Neuronal stem cell (in vitro differentiated cells): ENCODE results near the gene PRKAG1.

Experiments
- DNase-seq: peaks from one replicate; pipeline ENCODE4 v3.0.0-alpha.2; 2013; ENCODE audit warnings: low spot score
- H2AFZ ChIP-seq: one replicate; pipeline ENCODE4 v1.6.1; 2013; ENCODE audit warnings: mild to moderate bottlenecking, low read length, inconsistent platforms
- H2AK5ac ChIP-seq: 2 replicates; pipeline ENCODE4 v1.6.1; 2013; ENCODE audit warnings: low read depth, mild to moderate bottlenecking, inconsistent platforms, low read length, moderate library complexity, mixed read lengths
- H2BK120ac ChIP-seq: 2 replicates; pipeline ENCODE4 v1.6.1; 2013; ENCODE audit warnings: low read depth, mild to moderate bottlenecking, inconsistent platforms, low read length, moderate library complexity, mixed read lengths
- H2BK12ac ChIP-seq: one replicate; pipeline ENCODE4 v1.6.1; 2013; ENCODE audit warnings: low read length, inconsistent platforms
- H2BK15ac ChIP-seq: 2 replicates; pipeline ENCODE4 v1.6.1; 2013; ENCODE audit warnings: mild to moderate bottlenecking, low read length, inconsistent platforms, mixed read lengths
- H2BK5ac ChIP-seq: one replicate; pipeline ENCODE4 v1.6.1; 2013; ENCODE audit warnings: inconsistent platforms, mild to moderate bottlenecking, low read length, moderate library complexity
- H3K14ac ChIP-seq: one replicate; pipeline ENCODE4 v1.6.1; 2013; ENCODE audit warnings: low read length, inconsistent platforms
- H3K18ac ChIP-seq: 2 replicates; pipeline ENCODE4 v1.6.1; 2013; ENCODE audit warnings: low read length, inconsistent platforms
- H3K23ac ChIP-seq: 2 replicates; pipeline ENCODE4 v1.6.1; 2013; ENCODE audit warnings: low read depth, mild to moderate bottlenecking, mixed read lengths, low read length, inconsistent platforms; ENCODE audit not compliant: poor library complexity
- H3K27ac ChIP-seq: replicated peaks from 3 replicates; pipeline ENCODE4 v1.5.1; 2013; ENCODE audit warnings: low read length, inconsistent platforms
- H3K27me3 ChIP-seq, 3 experiments: 2 replicates each; pipeline ENCODE4 v1.6.1; 2013; ENCODE audit warnings: low read length in 3 of 3, mild to moderate bottlenecking in 2 of 3, inconsistent platforms in 1 of 3, low read depth in 1 of 3, mixed read lengths in 1 of 3, moderate library complexity in 1 of 3; ENCODE audit not compliant: control insufficient read depth in 3 of 3, insufficient read depth in 3 of 3
- H3K36me3 ChIP-seq, 2 donors: replicated peaks in 1 of 2; 2 replicates each; pipeline ENCODE4 v1.6.1; 2013; ENCODE audit warnings: low read length in 2 of 2; ENCODE audit not compliant: control insufficient read depth in 2 of 2, insufficient read depth in 2 of 2
- H3K4ac ChIP-seq: 2 replicates; pipeline ENCODE4 v1.6.1; 2013; ENCODE audit warnings: inconsistent platforms, mild to moderate bottlenecking, low read length, moderate library complexity
- H3K4me1 ChIP-seq, 2 donors: 1 replicate in 1 of 2; 2 replicates in 1 of 2; pipeline ENCODE4 v1.6.1; 2013; ENCODE audit warnings: low read length in 2 of 2, low read depth in 1 of 2; ENCODE audit not compliant: control insufficient read depth in 2 of 2, insufficient read depth in 1 of 2
- H3K4me2 ChIP-seq: one replicate; pipeline ENCODE4 v1.6.1; 2013; ENCODE audit warnings: mild to moderate bottlenecking, low read length, inconsistent platforms; ENCODE audit not compliant: insufficient read depth, poor library complexity, severe bottlenecking
- H3K4me3 ChIP-seq, 2 donors: 2 replicates each; pipeline ENCODE4 v1.5.1; 2013; ENCODE audit warnings: low read length in 2 of 2, mild to moderate bottlenecking in 2 of 2, inconsistent platforms in 1 of 2, moderate library complexity in 1 of 2
- H3K79me1 ChIP-seq: one replicate; pipeline ENCODE4 v1.6.1; 2013; ENCODE audit warnings: low read depth, mild to moderate bottlenecking, inconsistent platforms, low read length, moderate library complexity
- H3K9ac ChIP-seq: one replicate; pipeline ENCODE4 v1.6.1; 2013; ENCODE audit warnings: mild to moderate bottlenecking, low read depth, low read length, inconsistent platforms; ENCODE audit not compliant: poor library complexity
- H3K9me3 ChIP-seq, 2 donors: replicated peaks in 1 of 2; 2 replicates each; pipeline versions ENCODE3 to v1.6.1; 2013; ENCODE audit warnings: low read length in 2 of 2, mild to moderate bottlenecking in 2 of 2, inconsistent platforms in 1 of 2, low read depth in 1 of 2, mixed read lengths in 1 of 2, moderate library complexity in 1 of 2; ENCODE audit not compliant: control insufficient read depth in 2 of 2, insufficient read depth in 1 of 2
- H4K8ac ChIP-seq: one replicate; pipeline ENCODE4 v1.6.1; 2013; ENCODE audit warnings: low read depth, mild to moderate bottlenecking, inconsistent platforms, low read length, moderate library complexity
- H4K91ac ChIP-seq: one replicate; pipeline ENCODE4 v1.6.1; 2013; ENCODE audit warnings: low read length, low read depth, mild to moderate bottlenecking, inconsistent platforms; ENCODE audit not compliant: poor library complexity
- WGBS, 2 donors: extraction: QIAGEN DNeasy Blood & Tissue Kit; methylation state at CpG; one replicate each; pipeline ENCODE4 v1.1.7; 2013; ENCODE audit warnings: missing lambda C conversion rate in 2 of 2, mixed read lengths in 1 of 2; ENCODE audit not compliant: insufficient read length in 2 of 2, insufficient replicate concordance in 1 of 2; ENCODE audit errors: extremely low coverage in 2 of 2; 5-methylcytosine and 5-hydroxymethylcytosine counted together

PRKAG1 gene

DNA sequence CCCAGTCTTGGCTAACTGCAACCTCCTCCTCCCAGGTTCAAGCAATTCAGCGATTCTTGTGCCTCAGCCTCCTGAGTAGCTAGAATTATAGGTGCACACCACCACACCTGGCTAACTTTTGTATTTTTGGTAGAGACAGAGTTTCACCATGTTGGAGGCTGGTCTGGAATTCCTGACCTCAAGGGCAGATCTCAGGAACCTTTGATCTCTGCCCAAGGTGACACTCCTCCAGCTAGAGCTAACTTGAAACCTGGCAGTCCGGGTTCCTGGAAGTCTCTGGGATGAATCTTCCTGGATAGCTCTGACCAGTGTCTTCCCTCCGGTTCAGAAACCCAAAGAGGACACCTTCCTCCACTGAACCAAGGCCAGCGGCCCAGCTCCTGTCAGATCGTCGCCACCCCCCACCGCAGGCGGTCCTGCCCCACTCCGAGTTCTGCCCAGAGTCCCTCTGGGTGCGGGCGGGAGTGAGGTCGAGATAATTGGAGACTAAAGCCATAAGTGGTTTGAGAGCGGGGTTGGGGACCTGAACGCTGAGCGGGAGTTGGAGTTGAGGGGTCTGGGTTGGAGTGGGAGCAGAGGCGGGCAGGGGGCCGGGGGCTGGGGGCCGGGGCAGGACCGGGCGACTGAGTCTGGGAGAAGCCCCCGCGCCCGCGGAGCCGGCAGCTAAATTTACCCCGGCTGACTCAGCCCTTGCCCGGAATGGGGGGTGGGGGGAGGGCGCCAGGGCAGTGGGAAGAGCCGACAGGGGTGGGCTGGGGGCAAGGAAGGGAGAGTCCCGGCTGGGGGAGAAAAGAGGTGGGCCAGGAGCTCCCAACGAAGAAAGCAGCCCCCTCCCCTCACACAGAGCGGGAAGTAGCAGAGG lies 24.1 kb downstream of the PRKAG1 start:
- H3K27me3 ChIP-seq: peaks cover 50 to 87% (median 59%) of the 10 kb centered on the region in 3 experiments
- H3K36me3 ChIP-seq: no peaks in the 10 kb centered on the region
- H2BK15ac ChIP-seq: no peak overlapping the region
- no peak overlapping the region for H3K4ac ChIP-seq
- H3K9me3 ChIP-seq: no peaks in the 10 kb centered on the region
- peaks cover 4 to 14% of the 10 kb centered on the region in 2 donors for H3K4me1 ChIP-seq
- H2BK12ac ChIP-seq: no peak overlapping the region
- no peak overlapping the region for H2BK120ac ChIP-seq
- H3K4me2 ChIP-seq: no peak overlapping the region
- no peak overlapping the region for H3K4me3 ChIP-seq
- no peak for DNase-seq
- no peak overlapping the region for H2AK5ac ChIP-seq
- H3K18ac ChIP-seq: no peak overlapping the region
- no peaks in the 10 kb centered on the region for H3K79me1 ChIP-seq
- no peak overlapping the region for H2BK5ac ChIP-seq
- no peak overlapping the region for H4K8ac ChIP-seq
- no peak overlapping the region for H2AFZ ChIP-seq
- H3K27ac ChIP-seq: no peak overlapping the region
- no peak overlapping the region for H3K23ac ChIP-seq
- WGBS, 2 donors: no CpG with 5 or more reads among the region's 32 CpGs
- no peak overlapping the region for H4K91ac ChIP-seq
- H3K14ac ChIP-seq: no peak overlapping the region
- H3K9ac ChIP-seq: no peak overlapping the region

- H2BK15ac ChIP-seq: no peak overlapping the region
- H3K9me3 ChIP-seq: no peaks in the 10 kb centered on the region
- no peaks in the 10 kb centered on the region for H3K79me1 ChIP-seq
- no peak overlapping the region for H2BK5ac ChIP-seq
- H3K18ac ChIP-seq: no peak overlapping the region
- H3K23ac ChIP-seq: no peak overlapping the region
- no peak overlapping the region for H3K14ac ChIP-seq
- H2BK12ac ChIP-seq: no peak overlapping the region
- no peak overlapping the region for H4K91ac ChIP-seq
- no peak overlapping the region for H2AFZ ChIP-seq
- no peak overlapping the region for H3K4ac ChIP-seq
- H2BK120ac ChIP-seq: no peak overlapping the region
- no peak overlapping the region for H4K8ac ChIP-seq
- H3K4me3 ChIP-seq: no peak overlapping the region
- WGBS, 2 donors: no CpG with 5 or more reads among the region's 3 CpGs
- H3K27ac ChIP-seq: no peak overlapping the region
- no peak overlapping the region for H3K9ac ChIP-seq
- no peaks in the 10 kb centered on the region for H3K36me3 ChIP-seq
- peaks cover 49 to 87% (median 63%) of the 10 kb centered on the region in 3 experiments for H3K27me3 ChIP-seq
- H3K4me2 ChIP-seq: no peak overlapping the region
- peaks cover 2 to 12% of the 10 kb centered on the region in 2 donors for H3K4me1 ChIP-seq
- DNase-seq: no peak
- no peak overlapping the region for H2AK5ac ChIP-seq
Measured at GRCh38 chr12:48993787-48994186, 24.8 kb downstream of the PRKAG1 start.

- Histone ChIP-seq H3K4me3 (no peak overlapping the region), H4K8ac (no peak overlapping the region), H3K9me3 (no peaks in the 10 kb centered on the region), H3K18ac (no peak overlapping the region), H3K4me2 (no peak overlapping the region), H3K79me1 (no peaks in the 10 kb centered on the region), H2BK15ac (no peak overlapping the region), H3K27me3 (peaks cover 31 to 77% (median 62%) of the 10 kb centered on the region in 3 experiments), H2BK5ac (no peak overlapping the region), H3K4ac (no peak overlapping the region), H3K4me1 (peaks cover 7 to 14% of the 10 kb centered on the region in 2 donors), H3K36me3 (no peaks in the 10 kb centered on the region), H3K27ac (no peak overlapping the region), H2AK5ac (no peak overlapping the region), H2BK120ac (no peak overlapping the region), H2BK12ac (no peak overlapping the region), H3K14ac (no peak overlapping the region), H3K9ac (no peak overlapping the region), H4K91ac (no peak overlapping the region), H3K23ac (no peak overlapping the region), H2AFZ (no peak overlapping the region)
- WGBS, 2 donors: no CpG with 5 or more reads among the region's 8 CpGs
- DNase-seq: no peak
Measured at GRCh38 chr12:48991247-48992050, 27.1 kb downstream of the PRKAG1 start.

GRCh38 chr12:48990552-48990951 lies 28.0 kb downstream of the PRKAG1 start:
- H2BK12ac ChIP-seq: no peak overlapping the region
- H3K4me3 ChIP-seq: no peak overlapping the region
- H2BK5ac ChIP-seq: no peak overlapping the region
- H3K9ac ChIP-seq: no peak overlapping the region
- H3K4ac ChIP-seq: no peak overlapping the region
- H3K23ac ChIP-seq: no peak overlapping the region
- no peak overlapping the region for H3K14ac ChIP-seq
- H3K36me3 ChIP-seq: no peaks in the 10 kb centered on the region
- no peak overlapping the region for H3K18ac ChIP-seq
- no peaks in the 10 kb centered on the region for H3K9me3 ChIP-seq
- H2BK15ac ChIP-seq: no peak overlapping the region
- no peaks in the 10 kb centered on the region for H3K79me1 ChIP-seq
- H2AFZ ChIP-seq: no peak overlapping the region
- H3K4me1 ChIP-seq: peaks cover 15% of the 10 kb centered on the region in 2 donors
- no peak overlapping the region for H2AK5ac ChIP-seq
- H3K27ac ChIP-seq: no peak overlapping the region
- H4K91ac ChIP-seq: no peak overlapping the region
- no peak for DNase-seq
- no peak overlapping the region for H3K4me2 ChIP-seq
- peaks cover 28 to 77% (median 62%) of the 10 kb centered on the region in 3 experiments for H3K27me3 ChIP-seq
- no peak overlapping the region for H4K8ac ChIP-seq
- no peak overlapping the region for H2BK120ac ChIP-seq
